IPS-NIHi11 (cell line): ENCODE results near the gene GPC4.
"Not testable (repeated sequence)": the region's sequence is repeated elsewhere in the genome, so short reads cannot be mapped to it uniquely, and the experiment has no call there.

ENCODE experiments used
- DNase-seq: peaks from one replicate; pipeline ENCODE4 v3.0.0; 2012; ENCODE audit warnings: mixed read lengths, low spot score

Gene GPC4

DNA sequence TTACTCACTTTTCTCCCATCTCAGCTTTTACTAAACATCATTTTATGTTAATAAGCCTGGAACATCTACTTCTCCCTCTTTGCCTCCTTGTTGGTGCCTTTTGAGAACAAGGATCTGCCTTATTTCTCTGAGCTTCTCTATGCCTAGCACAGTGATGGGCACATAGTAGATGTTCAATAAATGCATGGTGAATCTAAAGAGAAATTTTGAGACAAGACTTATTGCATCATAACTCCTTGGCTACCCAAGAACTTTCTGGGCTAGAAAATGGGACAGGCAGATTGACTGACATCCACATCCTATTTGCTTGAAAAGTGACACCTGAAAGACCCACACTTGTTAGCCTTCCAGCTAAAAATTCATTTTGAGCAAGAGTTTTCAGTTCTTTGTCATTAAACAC, 109.9 kb downstream of the GPC4 start:
- DNase-seq: no peak

GRCh38 chrX:133302775-133303445, 112.4 kb downstream of the GPC4 start:
- DNase-seq: no peak

DNA sequence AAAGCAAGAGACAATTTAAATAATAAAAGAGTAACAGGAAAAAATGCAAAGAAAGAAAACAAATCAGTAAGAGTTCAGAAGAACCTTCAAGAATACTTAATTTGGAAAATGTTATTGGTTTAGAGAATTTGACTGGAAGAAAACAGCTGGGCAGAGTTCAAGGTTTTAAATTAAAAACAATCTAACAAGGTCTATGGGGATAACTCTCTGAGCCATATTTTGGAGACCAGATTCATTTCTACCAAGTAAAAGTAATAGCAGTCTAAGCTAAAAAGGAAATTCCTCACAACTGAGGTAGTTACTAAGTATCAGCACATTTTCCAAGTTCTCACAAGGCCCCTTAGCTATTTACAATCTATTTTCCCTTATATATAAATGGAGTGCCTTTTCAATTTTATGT, 114.7 kb downstream of the GPC4 start:
- DNase-seq: no peak

- DNase-seq: no peak
Measured at GRCh38 chrX:133297284-133297683, 118.0 kb downstream of the GPC4 start.

GRCh38 chrX:133294126-133294525, 121.2 kb downstream of the GPC4 start:
- DNase-seq: no peak

DNA sequence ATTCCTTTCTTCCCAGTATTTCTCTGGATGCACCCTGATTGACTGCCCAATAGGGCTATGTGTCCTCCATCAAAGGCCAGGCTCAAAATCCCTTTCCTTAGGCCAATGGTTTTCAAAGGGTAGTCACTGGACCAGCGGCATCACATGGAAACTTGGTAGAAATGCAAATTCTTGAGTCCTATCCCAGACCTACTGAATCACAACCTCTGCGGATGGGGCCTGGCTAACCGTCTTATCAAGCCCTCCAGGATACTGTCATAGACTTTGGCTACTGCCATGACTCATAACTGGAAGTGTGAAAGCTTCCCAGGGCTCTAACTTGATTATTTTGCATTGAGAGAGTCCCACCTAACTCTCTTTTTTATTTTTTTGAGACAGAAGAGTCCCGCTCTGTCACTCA, 125.2 kb downstream of the GPC4 start:
- DNase-seq: no peak

- DNase-seq: no peak
Measured at GRCh38 chrX:133287860-133288259, 127.4 kb downstream of the GPC4 start.

- DNase-seq: no peak
Measured at GRCh38 chrX:133285341-133285740, 129.9 kb downstream of the GPC4 start.

DNA sequence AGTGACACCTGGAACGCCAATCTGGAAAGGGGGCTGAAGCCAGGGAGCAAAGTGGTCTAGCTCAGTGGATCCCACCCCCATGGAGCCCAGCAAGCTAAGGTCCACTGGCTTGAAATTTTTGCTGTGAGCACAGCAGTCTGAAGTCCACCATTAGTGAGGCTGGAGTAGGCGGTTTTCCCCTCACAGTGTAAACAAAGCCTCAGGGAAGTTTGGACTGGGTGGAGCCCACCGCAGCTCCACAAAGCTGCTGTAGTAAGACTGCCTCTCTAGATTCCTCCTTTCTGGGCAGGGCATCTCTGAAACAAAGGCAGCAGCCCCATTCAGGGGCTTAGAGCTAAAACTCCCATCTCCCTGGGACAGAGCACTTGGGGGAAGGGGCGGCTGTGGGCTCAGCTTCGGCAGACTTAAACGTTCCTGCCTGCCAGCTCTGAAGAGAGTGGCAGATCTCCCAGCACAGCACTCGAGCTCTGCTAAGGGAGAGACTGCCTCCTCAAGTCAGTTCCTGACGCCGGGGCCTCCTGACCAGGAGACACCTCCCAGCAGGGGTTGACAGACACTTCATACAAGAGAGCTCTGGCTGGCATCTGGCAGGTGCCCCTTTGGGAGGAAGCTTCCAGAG, 136.1 kb downstream of the GPC4 start:
- not testable (repeated sequence) for DNase-seq

GRCh38 chrX:133273180-133273579, 142.1 kb downstream of the GPC4 start:
- no peak for DNase-seq

- DNase-seq: no peak
Measured at GRCh38 chrX:133269168-133269567, 146.1 kb downstream of the GPC4 start.

GRCh38 chrX:133267621-133268020, 147.7 kb downstream of the GPC4 start:
- no peak for DNase-seq

- peak; percentile 77 for DNase-seq
Measured at GRCh38 chrX:133265331-133265730, 150.0 kb downstream of the GPC4 start.

DNA sequence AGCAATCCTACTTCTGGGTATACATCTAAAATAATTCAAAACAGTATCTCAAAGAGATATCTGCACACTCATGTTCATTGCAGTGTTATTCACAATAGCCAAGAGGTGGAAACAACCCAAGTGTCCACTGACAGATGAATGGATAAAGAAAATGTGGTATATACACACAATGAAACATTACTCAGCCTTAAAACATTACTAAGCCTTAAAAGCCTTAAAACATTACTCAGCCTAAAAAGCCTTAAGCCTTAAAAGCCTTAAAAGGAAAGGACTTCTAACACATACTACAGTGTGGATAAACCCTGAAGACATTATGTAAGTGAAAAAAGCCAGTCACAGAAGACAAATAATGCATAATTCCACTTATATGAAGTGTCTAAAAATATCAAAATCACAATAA, 156.8 kb downstream of the GPC4 start:
- no peak for DNase-seq

- DNase-seq: no peak
Measured at GRCh38 chrX:133254666-133255065, 160.6 kb downstream of the GPC4 start.

- DNase-seq: no peak
Measured at GRCh38 chrX:133251204-133251603, 164.1 kb downstream of the GPC4 start.

DNA sequence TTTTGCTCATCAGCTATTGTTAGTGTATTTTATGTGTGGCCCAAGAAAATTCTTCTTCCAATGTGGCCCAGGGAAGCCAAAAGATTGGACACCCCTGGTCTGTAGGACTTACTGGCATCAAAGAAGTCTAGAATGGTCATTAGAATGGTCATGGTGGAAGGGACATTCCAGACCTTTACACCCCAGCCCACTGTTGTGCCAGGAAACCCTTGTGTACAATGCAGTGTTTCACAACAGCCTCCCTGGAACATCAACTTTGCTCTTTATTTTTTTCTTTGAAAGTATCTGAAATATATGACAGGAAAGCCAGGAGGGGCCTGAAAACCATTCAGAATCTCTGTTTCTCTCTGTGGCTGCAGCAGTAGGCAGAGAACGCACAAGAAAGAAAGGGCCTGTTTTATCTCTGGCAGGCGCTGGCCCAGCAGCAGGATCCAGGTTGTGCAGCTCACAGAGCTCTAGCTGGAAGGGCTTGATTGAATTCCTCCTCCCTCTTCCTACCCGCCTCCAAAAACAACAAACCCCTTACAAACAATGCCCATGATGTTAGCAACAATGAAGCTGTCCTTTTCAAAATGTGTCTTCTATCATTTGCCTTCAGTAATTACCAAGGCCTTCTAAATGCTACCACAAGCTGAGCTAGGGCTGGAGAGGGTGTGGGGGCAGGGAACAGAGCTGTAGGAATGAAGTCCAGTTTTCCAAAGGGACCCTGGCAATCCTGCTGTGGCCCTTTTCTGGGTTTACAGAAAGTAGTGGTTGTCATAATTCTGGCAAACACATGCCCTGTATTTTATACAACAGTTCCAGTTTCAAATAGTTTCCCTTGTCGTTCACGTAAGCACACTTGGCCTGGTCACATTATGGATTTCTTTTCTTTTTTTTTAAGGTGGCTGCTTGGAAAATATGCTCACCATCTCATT, 164.8 kb downstream of the GPC4 start:
- no peak for DNase-seq
